B cell (primary cell): ENCODE measurements around the gene PTS. TPM values are rescaled to one million over a fixed set of nuclear protein-coding genes. Genes with fewer than 3 reads are reported as not detected.

ENCODE experiments used
- ATAC-seq: fragments of 200-7000 bp; cut with Tn5 transposase; one replicate; pipeline ENCODE4 v1.10.0; 2021; ENCODE audit warnings: low read depth, mild to moderate bottlenecking, moderate number of reproducible peaks, moderate library complexity
- CTCF ChIA-PET: fragments of 350-600 bp; sonication (Branson Sonifier 250); formaldehyde crosslinking; loops from one replicate; lab custom pipeline; 2021; ENCODE audit warnings: antibody characterized with exemption, inconsistent platforms; lab: Charles Lee
- POLR2A ChIA-PET: fragments of 350-600 bp; sonication (Branson Sonifier 250); formaldehyde crosslinking; loops from one replicate; lab custom pipeline; 2021; ENCODE audit warnings: antibody characterized with exemption; lab: Charles Lee
- DNase-seq: peaks from one replicate; pipeline ENCODE4 v3.0.0; 2013
- H2AFZ ChIP-seq: 2 replicates; pipeline ENCODE4 v1.6.1; 2012; ENCODE audit warnings: mild to moderate bottlenecking, low read depth, low read length; ENCODE audit not compliant: insufficient read depth, poor library complexity, severe bottlenecking
- H3K27ac ChIP-seq, 2 donors: 1 replicate in 1 of 2; 2 replicates in 1 of 2; pipeline ENCODE4 v1.5.1; 2012 to 2013; ENCODE audit warnings: low read length in 2 of 2, mild to moderate bottlenecking in 2 of 2, moderate library complexity in 1 of 2
- H3K27me3 ChIP-seq, 4 experiments: fragments of 200-600 bp in 1 of 4; sonication (generic) in 1 of 4; replicated peaks in 1 of 4; 1 replicate in 2 of 4; 2 replicates in 2 of 4; pipeline versions ENCODE4 v1.6.1 to v1.7.0; 2013 to 2016; ENCODE audit warnings: low read length in 3 of 4, mild to moderate bottlenecking in 2 of 4, mixed read lengths in 1 of 4, moderate library complexity in 1 of 4; ENCODE audit not compliant: insufficient read depth in 4 of 4, control insufficient read depth in 3 of 4; ENCODE audit errors: control extremely low read depth in 1 of 4
- H3K36me3 ChIP-seq, 2 experiments: replicated peaks in 1 of 2; 1 replicate in 1 of 2; 2 replicates in 1 of 2; pipeline versions ENCODE4 v1.6.1 to v1.7.1; 2013; ENCODE audit warnings: low read length in 1 of 2; ENCODE audit not compliant: insufficient read depth in 2 of 2, control insufficient read depth in 1 of 2; ENCODE audit errors: control extremely low read depth in 1 of 2, extremely low read depth in 1 of 2
- H3K4me1 ChIP-seq, 2 donors: fragments of 200-600 bp in 1 of 2; sonication (generic) in 1 of 2; 1 replicate in 1 of 2; 2 replicates in 1 of 2; pipeline versions ENCODE4 v1.5.1 to v1.6.1; 2013 to 2017; ENCODE audit warnings: low read length in 2 of 2; ENCODE audit not compliant: control insufficient read depth in 2 of 2, insufficient read depth in 2 of 2
- H3K4me2 ChIP-seq: replicated peaks from 2 replicates; pipeline ENCODE3; 2012; ENCODE audit warnings: mild to moderate bottlenecking, low read depth, low read length; ENCODE audit not compliant: poor library complexity, severe bottlenecking
- H3K4me3 ChIP-seq, 5 experiments: fragments of 200-600 bp in 1 of 5; sonication (generic) in 1 of 5; 1 replicate in 3 of 5; 2 replicates in 2 of 5; pipeline versions ENCODE4 v1.5.1 to v1.7.0; 2011 to 2016; ENCODE audit warnings: low read length in 4 of 5, mild to moderate bottlenecking in 4 of 5, low read depth in 2 of 5, control low read depth in 1 of 5, moderate library complexity in 1 of 5; ENCODE audit not compliant: insufficient read depth in 1 of 5; ENCODE audit errors: control extremely low read depth in 1 of 5, extremely low read depth in 1 of 5
- H3K79me2 ChIP-seq: fragments of 200-600 bp; sonication (generic); one replicate; pipeline ENCODE4 v1.6.0; 2016; ENCODE audit warnings: low read length; ENCODE audit not compliant: control insufficient read depth, insufficient read depth
- H3K9ac ChIP-seq: fragments of 200-600 bp; sonication (generic); 2 replicates; pipeline ENCODE4 v1.6.1; 2017; ENCODE audit warnings: mild to moderate bottlenecking, low read length, moderate library complexity
- H3K9me3 ChIP-seq, 3 donors: one replicate each; pipeline versions ENCODE4 v1.6.1 to v1.7.1; 2013; ENCODE audit warnings: low read length in 2 of 3; ENCODE audit not compliant: control insufficient read depth in 2 of 3, insufficient read depth in 1 of 3; ENCODE audit errors: control extremely low read depth in 1 of 3
- H4K20me1 ChIP-seq: 2 replicates; pipeline ENCODE4 v1.6.0; 2012; ENCODE audit warnings: mild to moderate bottlenecking, low read length; ENCODE audit not compliant: insufficient read depth, control insufficient read depth, poor library complexity, severe bottlenecking
- H3K27ac Mint-ChIP-seq: one replicate; pipeline ENCODE4 v1.8.0; 2021; ENCODE audit warnings: mixed read lengths
- H3K27me3 Mint-ChIP-seq: one replicate; pipeline ENCODE4 v1.8.0; 2021; ENCODE audit warnings: mixed read lengths
- H3K4me1 Mint-ChIP-seq: one replicate; pipeline ENCODE4 v1.8.0; 2021; ENCODE audit warnings: mixed read lengths
- H3K4me3 Mint-ChIP-seq: one replicate; pipeline ENCODE4 v1.8.0; 2021; ENCODE audit warnings: mixed read lengths
- H3K9me3 Mint-ChIP-seq: one replicate; pipeline ENCODE4 v1.8.0; 2022; ENCODE audit warnings: mixed read lengths; ENCODE audit not compliant: insufficient read depth
- EZH2 ChIP-seq: IDR thresholded peaks from 2 replicates; pipeline ENCODE4 v1.6.1; 2012; ENCODE audit warnings: borderline replicate concordance, low read depth, mild to moderate bottlenecking, moderate library complexity, low read length; ENCODE audit not compliant: insufficient read depth, poor library complexity, severe bottlenecking
- WGBS: methylation state at CpG from one replicate; pipeline ENCODE4 v1.1.5; 2013; ENCODE audit warnings: missing lambda C conversion rate; ENCODE audit not compliant: insufficient coverage; 5-methylcytosine and 5-hydroxymethylcytosine counted together
- intact Hi-C: fragments of 100-400 bp; cut with micrococcal nuclease; formaldehyde crosslinking; loops from one replicate; pipeline ENCODE4 v1.10.0; 2022
- polyA plus RNA-seq: library from polyadenylated mRNA; depleted of rRNA; stranded (reverse); fragments of >200 nt; gene quantifications from 2 replicates; pipeline ENCODE4 v1.2.3, GENCODE V29; 2012
- total RNA-seq, 2 donors: library from RNA; stranded (reverse); fragments of 120-200 nt in 1 of 2; gene quantifications; 1 replicate in 1 of 2; 2 replicates in 1 of 2; pipeline versions ENCODE4 v1.2.3 to v1.2.4, GENCODE V29; 2013 to 2022
- TF ChIP-seq, protein P1 (sequence below): fragments of 200-600 bp; IDR thresholded peaks from one replicate; pipeline ENCODE4 v1.8.0; 2022; ENCODE audit warnings: antibody characterized with exemption, mild to moderate bottlenecking

The PTS gene
- total and polyA plus RNA-seq, 2 donors (not counting 1 experiment from before 2014, with no cell fraction given): 36.2 to 36.9 TPM

DNA sequence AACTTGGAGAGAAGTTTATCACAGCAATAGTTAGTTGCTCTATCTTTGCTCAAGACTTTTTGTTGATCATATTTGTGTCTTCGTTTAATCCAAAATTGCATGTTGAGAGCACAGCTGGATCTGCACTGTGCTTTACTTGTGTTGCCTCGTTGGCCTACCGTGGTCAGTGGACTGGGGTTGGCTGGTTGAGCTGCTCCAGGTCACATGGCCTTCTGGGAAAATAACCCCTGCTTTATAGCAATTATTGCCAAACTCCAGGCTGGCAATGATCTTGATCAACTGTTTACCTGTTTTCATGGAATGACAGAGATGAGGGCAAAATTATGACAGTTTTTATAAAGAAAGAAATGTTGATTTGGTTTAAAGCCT lies 40.2 kb downstream of the PTS start:
- H3K4me2 ChIP-seq: no peak overlapping the region
- H3K4me1 Mint-ChIP-seq: peaks cover 10% of the 10 kb centered on the region
- H3K4me3 Mint-ChIP-seq: no peak overlapping the region
- no peaks in the 10 kb centered on the region for H3K9me3 ChIP-seq
- intact Hi-C loops: no loop called here
- WGBS: 100% methylated on average over 3 of the region's 3 CpGs
- H3K9ac ChIP-seq: no peak overlapping the region
- no peak overlapping the region for H3K27ac Mint-ChIP-seq
- peaks cover 6 to 10% of the 10 kb centered on the region in 2 donors for H3K4me1 ChIP-seq
- H3K79me2 ChIP-seq: no peaks in the 10 kb centered on the region
- H3K27me3 ChIP-seq: no peaks in the 10 kb centered on the region
- DNase-seq (no peak), ATAC-seq (no peak)
- H2AFZ ChIP-seq: no peak overlapping the region
- POLR2A ChIA-PET: no interaction called here
- no peaks in the 10 kb centered on the region for H3K27me3 Mint-ChIP-seq
- no peaks in the 10 kb centered on the region for H3K36me3 ChIP-seq
- no peak overlapping the region for H3K4me3 ChIP-seq
- TF ChIP-seq, protein P1, sequence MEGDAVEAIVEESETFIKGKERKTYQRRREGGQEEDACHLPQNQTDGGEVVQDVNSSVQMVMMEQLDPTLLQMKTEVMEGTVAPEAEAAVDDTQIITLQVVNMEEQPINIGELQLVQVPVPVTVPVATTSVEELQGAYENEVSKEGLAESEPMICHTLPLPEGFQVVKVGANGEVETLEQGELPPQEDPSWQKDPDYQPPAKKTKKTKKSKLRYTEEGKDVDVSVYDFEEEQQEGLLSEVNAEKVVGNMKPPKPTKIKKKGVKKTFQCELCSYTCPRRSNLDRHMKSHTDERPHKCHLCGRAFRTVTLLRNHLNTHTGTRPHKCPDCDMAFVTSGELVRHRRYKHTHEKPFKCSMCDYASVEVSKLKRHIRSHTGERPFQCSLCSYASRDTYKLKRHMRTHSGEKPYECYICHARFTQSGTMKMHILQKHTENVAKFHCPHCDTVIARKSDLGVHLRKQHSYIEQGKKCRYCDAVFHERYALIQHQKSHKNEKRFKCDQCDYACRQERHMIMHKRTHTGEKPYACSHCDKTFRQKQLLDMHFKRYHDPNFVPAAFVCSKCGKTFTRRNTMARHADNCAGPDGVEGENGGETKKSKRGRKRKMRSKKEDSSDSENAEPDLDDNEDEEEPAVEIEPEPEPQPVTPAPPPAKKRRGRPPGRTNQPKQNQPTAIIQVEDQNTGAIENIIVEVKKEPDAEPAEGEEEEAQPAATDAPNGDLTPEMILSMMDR: no peak
- TF ChIP-seq EZH2: no peak
- no peaks in the 10 kb centered on the region for H4K20me1 ChIP-seq
- H3K27ac ChIP-seq: no peak overlapping the region
- CTCF ChIA-PET: interaction anchor here (5.0 kb wide), 1 partner anchor 14 kb away, joined by 26 read pairs; no protein-coding TSS in a partner anchor
- H3K9me3 Mint-ChIP-seq: no peaks in the 10 kb centered on the region

DNA sequence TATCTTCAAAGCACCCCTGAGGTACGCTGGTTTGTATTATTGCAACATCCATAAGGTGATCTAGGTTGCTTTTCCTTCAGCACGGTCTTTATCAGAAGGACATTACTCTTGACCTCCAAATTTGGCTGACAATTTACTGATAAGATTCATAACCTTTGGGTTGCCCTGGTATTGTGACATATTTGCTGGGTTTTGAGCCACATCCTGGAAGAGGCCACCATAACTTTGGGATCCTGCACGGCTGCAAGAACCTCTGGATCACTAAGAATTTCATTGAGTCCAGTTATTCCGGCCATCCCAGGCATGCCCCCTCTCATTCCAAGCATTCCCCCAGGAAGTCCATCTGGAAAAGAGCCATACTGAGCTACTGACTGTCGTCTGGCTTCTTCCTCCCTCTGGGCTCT lies 41.0 kb downstream of the PTS start:
- DNase-seq (no peak), ATAC-seq (no peak)
- Histone ChIP-seq H4K20me1 (no peaks in the 10 kb centered on the region), H3K4me2 (no peak overlapping the region), H2AFZ (no peak overlapping the region), H3K4me3 (no peak overlapping the region), H3K9ac (no peak overlapping the region), H3K4me1 (peaks cover 13 to 18% of the 10 kb centered on the region in 2 donors), H3K79me2 (no peaks in the 10 kb centered on the region), H3K27me3 (no peaks in the 10 kb centered on the region), H3K27ac (no peak overlapping the region), H3K36me3 (no peaks in the 10 kb centered on the region), H3K9me3 (no peaks in the 10 kb centered on the region)
- Mint-ChIP-seq H3K27ac (no peak overlapping the region), H3K27me3 (no peaks in the 10 kb centered on the region), H3K9me3 (no peaks in the 10 kb centered on the region), H3K4me1 (peaks cover 18% of the 10 kb centered on the region), H3K4me3 (no peak overlapping the region)
- CTCF ChIA-PET: interaction anchor here (5.0 kb wide), 1 partner anchor 13 kb away, joined by 26 read pairs; no protein-coding TSS in a partner anchor
- TF ChIP-seq, protein P1: no peak
- no peak for TF ChIP-seq EZH2
- POLR2A ChIA-PET: no interaction called here
- WGBS: 90% methylated on average over 4 of the region's 5 CpGs
- intact Hi-C loops: no loop called here
